BJ (cell line): ENCODE data around the gene ALAS1. TPM values are rescaled to one million over a fixed set of nuclear protein-coding genes. Genes with fewer than 3 reads are reported as not detected.
A peak's percentile ranks its signal among the peaks of the same experiment; 100 is the strongest.

Experiments
- CTCF ChIA-PET: fragments of 350-600 bp; formaldehyde crosslinking; extraction: SDS; loops from one replicate; lab custom pipeline; 2021; ENCODE audit warnings: antibody characterized with exemption, inconsistent platforms; lab: Yijun Ruan, JAX
- POLR2A ChIA-PET: fragments of 300-600 bp; sonication (Branson Sonifier 250); formaldehyde crosslinking; extraction: SDS; loops from one replicate; lab custom pipeline; 2021; ENCODE audit warnings: antibody characterized with exemption; lab: Charles Lee
- DNase-seq: peaks from one replicate; pipeline ENCODE4 v3.0.0-alpha.2; 2011; ENCODE audit warnings: low read depth
- H3K27me3 ChIP-seq: 2 replicates; pipeline ENCODE4 v1.6.0; 2011; ENCODE audit warnings: low read length; ENCODE audit not compliant: control insufficient read depth, insufficient read depth
- H3K36me3 ChIP-seq: 2 replicates; pipeline ENCODE4 v1.5.1; 2011; ENCODE audit warnings: low read length; ENCODE audit not compliant: control insufficient read depth, insufficient read depth
- H3K4me3 ChIP-seq: 2 replicates; pipeline ENCODE4 v1.5.1; 2011; ENCODE audit warnings: low read depth, mild to moderate bottlenecking, control low read depth, low read length
- polyA plus RNA-seq: library from polyadenylated mRNA; depleted of rRNA; stranded (reverse); fragments of >200 nt; gene quantifications from 2 replicates; pipeline ENCODE4 v1.2.3, GENCODE V29; 2011
- TF ChIP-seq, protein P1 (sequence below): IDR thresholded peaks from 2 replicates; pipeline ENCODE4 v1.5.1; 2011; ENCODE audit warnings: low read depth, mild to moderate bottlenecking, control low read depth, inconsistent platforms, low read length, moderate library complexity; ENCODE audit not compliant: insufficient read depth

The ALAS1 gene
- polyA plus RNA-seq, 1 experiment = 51.7 TPM

GRCh38 chr3:52236424-52236886 lies 38.5 kb downstream of the ALAS1 start:
- CTCF ChIA-PET = interaction anchor here (1.1 to 10.7 kb wide), 7 partner anchors 10 to 55 kb away, joined by 3 to 131 read pairs (median 5); partner anchors contain the start of genes ALAS1, PPM1M, TLR9 and WDR82
- POLR2A ChIA-PET = no interaction called here
- TF ChIP-seq, protein P1, sequence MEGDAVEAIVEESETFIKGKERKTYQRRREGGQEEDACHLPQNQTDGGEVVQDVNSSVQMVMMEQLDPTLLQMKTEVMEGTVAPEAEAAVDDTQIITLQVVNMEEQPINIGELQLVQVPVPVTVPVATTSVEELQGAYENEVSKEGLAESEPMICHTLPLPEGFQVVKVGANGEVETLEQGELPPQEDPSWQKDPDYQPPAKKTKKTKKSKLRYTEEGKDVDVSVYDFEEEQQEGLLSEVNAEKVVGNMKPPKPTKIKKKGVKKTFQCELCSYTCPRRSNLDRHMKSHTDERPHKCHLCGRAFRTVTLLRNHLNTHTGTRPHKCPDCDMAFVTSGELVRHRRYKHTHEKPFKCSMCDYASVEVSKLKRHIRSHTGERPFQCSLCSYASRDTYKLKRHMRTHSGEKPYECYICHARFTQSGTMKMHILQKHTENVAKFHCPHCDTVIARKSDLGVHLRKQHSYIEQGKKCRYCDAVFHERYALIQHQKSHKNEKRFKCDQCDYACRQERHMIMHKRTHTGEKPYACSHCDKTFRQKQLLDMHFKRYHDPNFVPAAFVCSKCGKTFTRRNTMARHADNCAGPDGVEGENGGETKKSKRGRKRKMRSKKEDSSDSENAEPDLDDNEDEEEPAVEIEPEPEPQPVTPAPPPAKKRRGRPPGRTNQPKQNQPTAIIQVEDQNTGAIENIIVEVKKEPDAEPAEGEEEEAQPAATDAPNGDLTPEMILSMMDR = no peak
- Histone ChIP-seq H3K27me3 (no peaks in the 10 kb centered on the region), H3K36me3 (peaks cover 25% of the 10 kb centered on the region), H3K4me3 (no peak overlapping the region)
- no peak for DNase-seq

- Histone ChIP-seq H3K4me3 (peak overlapping the region; percentile 17), H3K27me3 (no peaks in the 10 kb centered on the region), H3K36me3 (peaks cover 18% of the 10 kb centered on the region)
- no peak for DNase-seq
- POLR2A ChIA-PET = interaction anchor here (0.6 to 1.1 kb wide), 4 partner anchors 16 to 201 kb away, joined by 3 to 7 read pairs (median 4); no protein-coding TSS in a partner anchor
- TF ChIP-seq, protein P1 = no peak
- CTCF ChIA-PET = interaction anchor here (0.6 to 10.7 kb wide), 13 partner anchors 9 to 209 kb away, joined by 3 to 131 read pairs (median 4); partner anchors contain the start of genes ALAS1, PPM1M, TLR9 and WDR82
These were observed 39.2 kb downstream of the ALAS1 start for GRCh38 chr3:52237006-52237656.

DNA sequence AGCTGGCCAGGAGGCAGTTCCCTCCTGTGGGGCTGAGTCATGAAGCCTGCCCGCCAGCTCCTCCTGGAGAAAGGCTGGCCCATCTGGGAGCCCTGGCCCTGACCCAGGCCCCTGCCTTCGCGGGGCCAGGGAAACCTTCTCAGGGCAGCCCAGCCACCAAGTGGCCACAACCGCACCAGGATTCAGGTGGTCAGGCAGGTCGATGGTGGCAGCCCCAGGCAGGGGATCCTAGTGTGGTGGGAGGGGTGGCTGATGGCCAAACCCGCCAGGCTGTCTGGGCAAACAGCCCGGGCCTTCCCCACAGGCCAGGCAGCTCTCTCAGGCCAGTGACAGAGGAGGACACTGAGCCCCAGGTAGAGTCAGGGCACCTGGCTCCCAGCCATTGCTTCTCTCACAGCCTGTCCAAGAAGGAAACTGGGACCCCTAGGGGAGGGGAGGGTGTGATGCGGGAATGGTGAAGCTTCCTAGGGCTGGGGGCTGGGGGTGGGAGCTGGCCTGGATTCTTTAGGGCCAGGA lies 39.8 kb downstream of the ALAS1 start:
- peak overlapping the region; percentile 90 for H3K4me3 ChIP-seq
- peak; percentile 49 for DNase-seq
- CTCF ChIA-PET = interaction anchor here (0.6 to 10.7 kb wide), 13 partner anchors 8 to 209 kb away, joined by 3 to 131 read pairs (median 4); partner anchors contain the start of genes ALAS1 and TLR9
- POLR2A ChIA-PET = interaction anchor here (0.6 to 1.1 kb wide), 4 partner anchors 15 to 200 kb away, joined by 3 to 7 read pairs (median 4); no protein-coding TSS in a partner anchor
- peaks cover 14% of the 10 kb centered on the region for H3K36me3 ChIP-seq
- TF ChIP-seq, protein P1 = no peak
- no peaks in the 10 kb centered on the region for H3K27me3 ChIP-seq

GRCh38 chr3:52238193-52238760 lies 40.3 kb downstream of the ALAS1 start:
- DNase-seq = no peak
- TF ChIP-seq, protein P1 = no peak
- POLR2A ChIA-PET = interaction anchor here (1.1 kb wide), 1 partner anchor 108 kb away, joined by 3 read pairs; no protein-coding TSS in a partner anchor
- Histone ChIP-seq H3K4me3 (peak overlapping the region; percentile 90), H3K36me3 (peaks cover 10% of the 10 kb centered on the region), H3K27me3 (no peaks in the 10 kb centered on the region)
- CTCF ChIA-PET = interaction anchor here (0.9 to 10.7 kb wide), 8 partner anchors 14 to 100 kb away, joined by 3 to 131 read pairs (median 4); partner anchors contain the start of gene TLR9
